HPDE6-E6E7 (cell line): ENCODE results near the gene ARFGEF2.
"Not testable (repeated sequence)": the region's sequence is repeated elsewhere in the genome, so short reads cannot be mapped to it uniquely, and the experiment has no call there.

Source experiments
- DNase-seq: peaks from one replicate; pipeline ENCODE4 v3.0.0; 2011; ENCODE audit warnings: missing footprints; ENCODE audit errors: extremely low spot score

The ARFGEF2 gene

DNA sequence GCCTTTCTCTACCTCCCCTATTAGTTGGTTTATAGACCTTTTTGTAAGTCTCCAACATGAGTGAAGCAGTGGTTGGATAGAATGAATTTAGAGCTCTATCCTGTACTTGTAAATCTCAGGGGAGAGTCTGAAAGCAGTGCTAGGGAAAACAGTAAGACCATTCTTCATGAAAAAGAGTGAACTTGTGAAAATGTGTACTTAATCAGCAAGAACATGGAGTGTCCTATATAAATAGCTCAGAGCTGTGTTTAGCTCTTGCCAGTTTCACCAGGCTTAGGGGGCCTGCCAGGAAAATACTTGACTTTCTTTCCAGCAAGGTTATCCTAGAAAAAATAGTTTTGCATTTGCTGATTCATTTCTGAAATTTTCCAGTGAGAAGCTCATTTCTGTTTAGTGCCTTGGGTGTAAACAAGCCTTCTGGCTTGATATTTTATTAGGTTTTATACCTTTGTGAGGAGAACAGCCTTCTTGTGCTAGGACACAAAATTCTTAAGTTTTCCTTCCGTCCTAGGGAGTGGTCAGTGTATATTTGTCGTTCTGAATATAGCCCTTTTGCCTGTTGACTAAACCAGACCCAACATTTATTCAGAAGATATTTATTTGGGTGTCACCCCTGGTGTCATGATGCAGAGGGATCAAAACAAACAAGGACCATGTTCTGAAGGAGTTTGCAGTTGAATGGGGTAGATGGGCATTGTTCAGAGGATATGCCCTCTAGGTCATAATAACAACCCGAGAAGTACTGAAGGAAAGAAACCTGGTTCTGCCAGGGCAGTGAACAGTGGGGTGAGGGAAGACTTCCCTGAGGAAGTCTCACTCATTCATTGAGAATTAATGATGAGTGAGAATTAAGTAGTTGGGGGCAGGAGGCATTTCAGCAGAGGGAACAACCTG, 7.6 kb downstream of the ARFGEF2 start:
- DNase-seq: no peak

DNA sequence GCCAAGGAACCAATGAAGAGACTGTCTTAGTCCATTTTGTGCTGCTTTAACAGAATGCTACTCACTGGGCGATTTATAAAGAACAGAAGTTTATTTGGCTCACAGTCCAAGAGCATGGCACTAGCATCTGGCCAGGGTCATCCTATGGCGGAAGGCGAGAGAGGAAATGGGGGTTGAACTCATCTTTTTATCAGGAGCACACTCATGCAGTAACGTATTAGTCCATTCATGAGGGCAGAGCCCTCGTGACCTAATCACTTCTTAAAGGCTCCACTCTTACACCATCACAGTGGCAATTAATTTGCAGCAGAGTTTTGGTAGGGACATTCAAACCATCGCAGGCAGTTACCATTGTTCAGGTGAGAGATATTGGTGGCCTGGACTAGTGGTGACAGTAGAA, 8.5 kb downstream of the ARFGEF2 start:
- DNase-seq: no peak

DNA sequence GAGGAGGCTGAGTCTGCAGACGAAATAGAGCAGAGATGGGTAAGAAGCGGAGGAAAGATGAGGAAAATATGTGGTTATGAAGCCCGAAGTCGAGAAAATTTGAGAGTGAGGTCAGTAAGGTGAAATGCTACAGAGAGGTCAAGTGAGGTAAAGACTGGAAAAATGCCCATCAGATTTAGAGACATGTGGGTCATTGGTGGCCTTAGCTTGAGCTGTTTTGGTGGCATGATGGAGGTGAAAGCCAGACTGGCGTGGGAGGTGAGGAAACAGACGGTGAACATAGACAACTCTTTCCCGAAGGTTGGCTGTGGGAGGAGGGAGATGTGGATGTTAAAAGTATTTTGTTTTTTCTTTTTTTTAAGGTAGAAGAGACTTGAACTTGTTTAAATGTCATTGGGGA, 9.4 kb downstream of the ARFGEF2 start:
- no peak for DNase-seq

DNA sequence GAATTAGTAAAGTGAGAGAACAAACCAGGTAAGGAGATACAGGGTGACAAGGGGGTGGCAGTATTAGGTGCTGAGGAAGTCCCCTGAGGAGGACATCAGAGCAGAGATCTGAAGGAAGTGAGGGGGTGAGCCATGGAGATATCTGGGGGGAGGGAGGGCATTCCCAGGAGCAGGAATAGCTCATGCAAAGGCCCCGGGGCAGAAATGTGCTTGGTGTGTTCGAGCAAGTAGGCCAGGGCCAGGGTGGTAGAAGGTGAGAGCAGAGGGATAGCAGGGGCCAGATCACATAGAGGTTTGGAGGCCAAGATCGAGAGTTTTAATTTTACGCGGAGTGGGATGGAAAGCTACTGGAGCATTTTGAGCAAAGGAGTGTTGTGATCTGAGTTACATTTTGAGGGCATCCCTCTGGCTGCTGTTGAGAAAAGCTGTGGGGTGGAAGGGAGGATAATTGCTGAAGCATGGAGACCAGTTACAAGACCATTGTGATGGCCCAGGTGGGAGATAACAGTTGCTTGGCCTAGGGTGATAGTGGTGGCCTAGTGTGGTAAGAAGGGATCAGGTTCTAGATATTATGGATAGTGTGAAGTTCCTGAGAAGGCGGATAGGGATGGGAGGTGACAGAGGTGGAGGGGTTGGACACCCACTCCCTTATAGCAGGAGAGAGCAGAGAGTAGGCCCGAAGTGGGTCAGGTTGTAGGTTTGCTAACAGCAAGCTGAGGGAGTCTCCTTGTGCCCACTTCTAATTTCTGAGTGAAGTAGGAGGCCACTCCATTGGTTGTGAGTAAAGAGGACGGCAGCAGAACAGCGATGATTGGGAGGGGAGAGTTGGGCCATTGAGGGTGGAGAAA, 10.2 kb downstream of the ARFGEF2 start:
- DNase-seq: no peak

DNA sequence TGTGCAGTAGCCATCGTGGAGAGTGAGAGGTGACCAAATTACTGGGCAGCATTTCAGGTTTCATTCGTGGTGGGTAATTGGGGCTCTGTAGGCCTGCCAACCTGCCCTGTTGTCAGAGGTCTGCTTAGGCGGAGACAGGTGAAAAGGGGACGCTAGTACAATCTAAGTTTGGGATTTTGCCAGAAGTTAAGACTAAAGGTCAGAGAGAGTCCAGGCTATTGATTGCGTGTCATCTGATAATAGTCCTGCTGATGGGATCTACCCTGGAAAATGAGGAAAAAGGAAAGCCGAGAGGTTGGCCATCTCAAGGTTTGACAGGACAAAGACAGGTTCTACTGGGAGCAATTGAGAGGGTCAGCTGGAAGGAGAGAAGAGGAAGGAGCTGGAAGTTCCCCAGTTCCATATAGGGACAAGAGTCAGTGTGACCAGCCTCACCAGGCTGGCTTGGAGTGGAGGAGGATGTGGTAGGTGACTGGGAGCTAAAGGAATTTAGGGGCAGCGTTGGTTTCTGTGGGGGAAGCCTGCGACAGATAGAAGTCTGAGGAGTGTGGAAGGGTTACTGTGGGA, 10.9 kb downstream of the ARFGEF2 start:
- DNase-seq: no peak

DNA sequence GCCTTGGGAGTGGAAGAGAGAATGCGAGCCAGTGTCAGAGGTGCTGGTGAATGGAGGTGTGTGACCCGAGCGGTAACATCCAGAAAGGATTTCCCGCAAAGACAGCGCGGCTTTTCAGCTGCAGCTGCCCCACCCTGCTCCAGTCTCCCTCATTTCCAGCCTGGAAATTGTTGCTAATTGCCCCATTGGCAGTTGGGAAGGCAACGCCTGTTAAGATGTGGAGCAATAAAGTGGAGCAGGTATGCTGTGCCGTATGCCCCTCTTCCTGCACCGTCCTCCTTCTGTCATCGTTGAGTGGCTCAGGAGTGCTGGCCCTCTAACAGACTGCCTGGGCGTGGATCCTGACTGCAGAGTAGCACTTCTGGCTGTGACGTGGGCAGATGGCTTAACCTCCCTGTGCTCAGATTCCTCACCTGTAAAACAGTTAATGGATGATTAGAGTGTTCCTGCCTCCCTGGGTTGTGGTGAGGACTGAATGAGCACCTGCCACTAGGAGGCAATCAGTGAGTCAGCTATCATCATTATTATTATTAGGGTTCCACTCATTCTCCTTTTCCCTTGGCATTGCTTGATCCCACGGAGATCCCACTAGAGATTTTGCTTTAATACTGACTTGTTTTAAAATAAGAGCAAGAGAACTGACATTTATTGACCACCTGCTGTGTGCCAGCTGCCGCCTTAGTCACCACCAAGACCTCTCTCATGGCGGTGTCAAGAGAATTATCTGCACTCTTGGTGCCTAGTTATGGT, 11.7 kb downstream of the ARFGEF2 start:
- DNase-seq: no peak

DNA sequence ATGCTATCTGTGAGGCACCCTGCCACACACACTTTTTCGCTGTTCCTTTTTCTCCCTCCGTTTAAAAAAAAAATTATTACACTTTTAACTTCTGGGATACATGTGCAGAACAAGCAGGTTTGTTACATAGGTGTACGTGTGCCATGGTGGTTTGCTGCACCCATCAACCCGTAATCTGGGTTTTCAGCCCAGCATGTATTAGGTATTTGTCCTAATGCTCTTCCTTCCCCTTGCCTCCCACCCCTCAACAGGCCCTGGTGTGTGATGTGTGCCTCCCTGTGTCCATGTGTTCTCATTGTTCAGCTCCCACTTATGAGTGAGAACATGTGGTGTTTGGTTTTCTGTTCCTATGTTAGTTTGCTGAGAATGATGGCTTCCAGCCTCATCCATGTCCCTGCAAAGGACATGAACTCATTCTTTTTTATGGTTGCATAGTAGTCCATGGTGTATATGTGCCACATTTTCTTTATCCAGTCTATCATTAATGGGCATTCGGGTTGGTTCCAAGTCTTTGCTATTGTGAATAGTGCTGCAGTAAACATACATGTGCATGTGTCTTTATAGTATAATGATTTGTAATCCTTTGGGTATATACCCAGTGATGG, 12.9 kb downstream of the ARFGEF2 start:
- DNase-seq: not testable (repeated sequence)

DNA sequence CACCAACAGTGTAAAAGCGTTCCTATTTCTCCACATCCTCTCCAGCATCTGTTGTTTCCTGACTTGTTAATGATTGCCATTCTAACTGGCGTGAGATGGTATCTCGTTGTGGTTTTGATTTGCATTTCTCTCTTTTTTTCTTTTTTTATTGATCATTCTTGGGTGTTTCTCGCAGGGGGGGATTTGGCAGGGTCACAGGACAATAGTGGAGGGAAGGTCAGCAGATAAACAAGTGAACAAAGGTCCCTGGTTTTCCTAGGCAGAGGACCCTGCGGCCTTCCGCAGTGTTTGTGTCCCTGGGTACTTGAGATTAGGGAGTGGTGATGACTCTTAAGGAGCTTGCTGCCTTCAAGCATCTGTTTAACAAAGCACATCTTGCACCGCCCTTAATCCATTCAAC, 13.5 kb downstream of the ARFGEF2 start:
- not testable (repeated sequence) for DNase-seq

DNA sequence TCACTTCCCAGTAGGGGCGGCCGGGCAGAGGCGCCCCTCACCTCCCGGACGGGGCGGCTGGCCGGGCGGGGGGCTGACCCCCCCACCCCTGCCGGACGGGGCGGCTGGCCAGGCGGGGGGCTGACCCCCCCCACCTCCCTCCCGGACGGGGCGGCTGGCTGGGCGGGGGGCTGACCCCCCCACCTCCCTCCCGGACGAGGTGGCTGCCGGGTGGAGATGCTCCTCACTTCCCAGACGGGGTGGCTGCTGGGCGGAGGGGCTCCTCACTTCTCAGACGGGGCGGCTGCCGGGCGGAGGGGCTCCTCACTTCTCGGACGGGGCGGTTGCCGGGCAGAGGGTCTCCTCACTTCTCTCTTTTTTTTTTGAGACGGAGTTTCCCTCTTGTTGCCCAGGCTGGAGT, 14.7 kb downstream of the ARFGEF2 start:
- not testable (repeated sequence) for DNase-seq

DNA sequence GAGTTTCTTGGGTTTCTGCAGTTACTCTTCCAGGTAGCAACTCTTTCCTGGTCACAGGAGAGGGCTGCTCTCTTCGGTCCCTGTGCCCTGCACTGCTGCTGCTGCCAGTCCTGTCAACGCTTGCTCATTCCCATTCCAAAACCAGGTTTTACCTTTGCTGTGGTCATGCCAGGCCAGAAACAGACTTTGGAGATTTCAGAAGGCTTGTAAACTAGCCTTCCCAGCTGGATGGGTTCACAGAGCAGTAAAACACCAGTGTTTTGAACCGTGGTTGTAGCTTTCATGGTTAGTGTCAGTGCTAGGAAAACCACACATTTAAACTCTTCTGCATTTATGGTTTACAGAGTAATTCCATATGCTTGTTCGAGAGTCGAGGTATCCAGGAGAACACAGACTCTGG, 16.2 kb downstream of the ARFGEF2 start:
- DNase-seq: no peak

DNA sequence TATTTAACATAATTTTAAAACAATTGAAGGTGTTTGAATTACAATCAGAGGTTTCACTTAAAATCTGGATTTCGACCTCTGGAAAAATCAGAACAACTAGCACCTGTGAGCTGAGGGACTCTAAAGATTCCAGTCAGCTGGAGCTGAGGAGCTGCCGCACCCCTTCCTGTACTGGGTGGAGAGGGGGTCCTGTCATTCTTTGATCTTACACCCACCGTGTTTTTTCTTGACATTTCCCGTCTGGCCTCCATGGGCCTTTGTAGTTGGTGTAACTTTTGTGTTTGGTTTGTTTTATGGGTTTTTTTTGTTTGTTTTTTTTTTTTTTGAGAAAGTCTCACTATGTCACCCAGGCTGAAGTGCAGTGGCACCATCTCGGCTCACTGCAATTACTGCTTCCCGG, 17.2 kb downstream of the ARFGEF2 start:
- no peak for DNase-seq

DNA sequence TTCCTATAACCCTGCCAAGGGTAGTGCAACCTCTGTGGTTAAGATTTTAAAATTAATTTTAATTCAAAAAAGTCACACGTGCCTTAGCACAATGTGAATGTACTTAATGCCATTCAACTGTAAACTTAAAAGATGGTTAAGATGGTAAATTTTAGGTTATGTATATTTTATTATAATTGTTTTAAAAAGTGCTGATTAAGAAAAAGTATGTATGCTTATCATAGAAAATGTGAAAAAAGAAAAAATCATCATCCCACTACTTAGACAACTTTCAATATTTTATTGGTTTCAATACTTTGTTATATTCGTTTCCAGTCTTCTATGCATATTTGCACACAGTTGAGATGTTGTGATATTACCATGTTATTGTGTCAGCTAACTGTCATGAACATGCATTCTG, 18.7 kb downstream of the ARFGEF2 start:
- DNase-seq: no peak

DNA sequence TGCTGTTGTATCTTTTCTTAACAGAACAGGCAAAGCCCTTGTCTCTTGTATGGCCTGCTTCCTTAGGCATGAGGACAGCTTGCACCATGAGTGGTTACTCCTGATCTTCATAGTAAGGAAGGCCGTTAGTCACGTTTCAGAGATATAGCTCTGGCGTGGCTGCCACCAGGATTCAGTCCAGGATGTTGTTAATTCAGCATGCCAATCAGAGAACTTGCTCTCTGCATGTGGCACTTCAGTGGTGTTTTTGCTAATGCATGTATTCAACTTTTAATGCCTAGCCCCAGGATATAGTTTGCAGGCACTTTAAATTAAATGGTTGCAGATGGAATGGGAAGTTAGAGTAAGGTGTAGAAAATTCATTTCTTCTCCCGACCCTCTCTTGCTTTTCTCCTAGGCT, 20.0 kb downstream of the ARFGEF2 start:
- DNase-seq: no peak

DNA sequence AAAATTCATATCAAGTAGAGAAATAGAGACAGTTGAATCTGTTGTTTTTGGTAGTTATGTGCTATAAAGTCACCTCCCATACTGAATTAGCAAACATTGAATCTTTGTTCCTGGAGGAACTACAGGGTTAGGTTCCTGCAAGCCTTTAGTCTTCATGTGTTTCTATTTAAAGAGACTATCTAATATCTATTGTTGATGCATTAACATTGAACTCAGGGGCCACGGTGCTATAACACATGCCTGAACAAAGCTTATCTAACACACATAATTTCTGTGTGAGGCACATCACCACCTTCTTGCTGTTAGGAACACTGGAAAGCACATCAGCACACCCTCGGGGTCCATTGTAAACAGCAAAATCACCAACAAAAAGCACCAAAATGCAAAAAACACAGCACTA, 21.2 kb downstream of the ARFGEF2 start:
- DNase-seq: no peak

DNA sequence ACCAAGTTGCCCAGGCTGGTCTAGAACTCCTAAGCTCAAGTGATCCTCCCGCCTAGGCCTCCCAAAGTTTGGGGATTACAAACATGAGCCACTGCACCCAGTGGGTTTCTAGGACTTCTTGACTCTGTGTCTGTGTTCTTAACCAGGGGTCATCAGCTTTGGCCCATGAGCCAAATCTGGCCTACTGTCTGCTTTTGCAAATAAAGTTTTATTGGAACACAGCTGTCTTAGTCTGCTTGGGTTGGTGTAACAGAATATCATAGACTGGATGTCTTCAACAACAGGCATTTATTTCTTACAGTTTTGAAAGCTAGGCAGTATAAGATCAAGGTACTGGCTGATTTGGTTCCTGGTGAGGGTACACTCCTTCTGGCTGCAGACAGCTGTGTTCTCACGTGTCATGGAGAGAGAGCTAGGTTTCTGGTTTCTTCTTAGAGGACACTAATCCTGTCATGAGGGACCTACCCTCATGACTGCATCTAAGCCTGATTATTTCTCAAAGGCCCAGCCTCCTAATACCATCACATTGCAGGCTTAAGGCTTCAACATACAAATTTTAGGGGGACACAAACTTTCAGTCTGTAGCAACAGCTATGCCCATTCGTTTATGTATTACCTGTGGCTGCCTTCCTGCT, 23.3 kb downstream of the ARFGEF2 start:
- no peak for DNase-seq

DNA sequence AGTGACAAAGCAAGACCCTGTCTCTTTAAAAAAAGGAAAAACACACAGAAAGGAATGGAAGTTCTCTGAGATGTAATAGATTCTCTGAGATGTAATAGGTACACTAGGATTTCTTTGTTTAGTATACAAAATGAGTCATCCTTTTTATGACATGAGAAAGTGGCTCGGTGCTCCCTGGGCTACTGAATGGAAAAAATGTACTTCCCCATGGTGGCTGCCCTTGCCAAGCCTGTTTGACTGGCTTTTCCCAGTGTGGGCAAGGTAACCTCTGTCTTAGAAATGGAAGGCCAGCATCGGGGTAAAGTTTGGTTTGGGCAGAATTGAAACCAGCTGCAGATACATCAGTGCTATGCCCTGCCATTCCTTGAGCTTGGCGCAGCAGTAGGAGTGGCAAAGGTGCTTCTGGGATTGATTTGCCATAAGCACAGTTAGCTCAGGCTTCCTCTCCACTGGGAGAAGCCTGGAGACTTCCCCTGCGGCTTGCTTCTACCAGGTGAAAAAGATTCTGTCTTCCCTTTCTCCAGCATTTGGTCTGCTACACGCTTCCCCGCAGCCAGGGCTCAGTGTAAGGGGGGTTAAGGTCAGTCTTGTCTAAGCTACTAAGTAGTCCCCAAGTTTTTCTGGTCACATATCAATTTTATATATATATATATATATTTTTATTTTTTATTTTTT, 24.5 kb downstream of the ARFGEF2 start:
- DNase-seq: peak; percentile 96

DNA sequence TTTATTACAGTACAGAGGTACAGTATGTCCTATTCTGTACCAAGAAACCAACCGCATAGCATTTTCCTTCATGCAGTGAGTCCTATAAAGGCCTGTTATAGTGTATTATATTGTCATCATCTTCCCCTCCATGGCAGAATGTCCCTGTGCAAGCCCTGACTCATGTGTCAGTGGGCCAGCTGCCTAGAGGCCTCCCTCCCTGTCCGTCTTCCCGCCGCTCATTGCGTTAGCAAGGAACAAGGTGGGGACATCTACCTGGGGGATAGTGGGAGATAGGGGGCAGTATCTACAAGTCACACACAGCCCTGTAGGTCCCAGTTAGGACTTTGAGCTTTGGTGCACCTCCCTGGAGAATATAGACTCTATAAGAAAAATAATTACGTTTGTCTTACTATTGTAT, 27.1 kb downstream of the ARFGEF2 start:
- DNase-seq: no peak

DNA sequence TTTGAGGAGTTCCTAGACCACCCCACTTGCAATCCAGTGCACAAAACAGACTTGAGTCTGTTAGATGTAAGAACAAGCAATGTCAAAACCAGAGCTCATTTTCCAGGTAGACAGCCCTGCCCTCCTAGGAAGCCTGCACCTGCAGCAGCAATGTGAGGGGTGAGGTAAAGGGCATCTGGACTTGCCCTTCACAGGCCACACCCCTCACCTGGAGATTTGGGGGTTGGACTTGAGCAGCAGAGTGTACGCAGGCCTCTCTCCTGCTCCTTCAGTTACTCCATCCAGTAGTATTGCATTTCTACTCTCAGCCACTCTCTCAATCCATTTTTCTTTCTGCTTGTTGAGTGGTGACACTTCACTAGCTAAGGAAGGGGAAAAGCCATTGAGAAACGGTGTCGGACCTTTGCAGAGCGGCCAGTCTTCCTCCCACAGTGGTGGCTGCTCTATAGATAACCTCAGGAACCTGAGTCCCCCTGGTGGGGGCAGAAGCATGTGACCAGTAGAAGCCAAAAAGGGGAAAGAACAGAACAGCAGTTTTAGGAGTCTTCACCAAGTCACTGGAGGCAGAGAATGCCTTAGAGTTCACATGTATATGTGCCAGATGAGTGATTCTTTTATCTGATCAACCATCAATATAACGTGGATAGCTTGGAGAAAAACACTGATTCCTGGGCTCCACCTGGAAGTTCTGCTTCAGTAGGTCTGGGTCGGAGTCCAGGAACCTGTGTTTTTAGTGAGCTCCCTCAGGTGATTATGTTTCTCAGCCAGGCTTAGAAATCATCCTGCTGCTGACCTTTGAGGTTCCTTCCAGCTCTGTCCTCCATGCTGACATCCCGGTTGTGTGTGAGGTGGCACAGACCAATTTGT, 28.0 kb downstream of the ARFGEF2 start:
- DNase-seq: no peak

DNA sequence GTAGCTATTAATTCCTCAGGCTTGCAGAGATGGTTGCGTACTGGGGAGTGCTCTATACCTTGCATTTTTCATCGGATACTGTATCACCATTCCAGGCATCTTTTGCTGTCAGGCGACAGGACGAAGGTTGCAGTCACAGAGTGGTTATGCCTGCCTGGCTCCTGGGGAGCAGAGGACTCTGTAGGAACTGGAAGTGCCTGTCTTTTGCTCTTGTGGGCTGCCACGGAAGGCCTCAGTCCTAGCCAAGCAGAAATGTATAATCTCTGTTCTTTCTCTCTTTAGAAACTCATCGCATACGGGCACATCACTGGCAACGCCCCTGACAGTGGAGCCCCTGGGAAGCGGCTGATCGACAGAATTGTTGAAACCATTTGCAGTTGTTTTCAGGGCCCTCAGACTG, 29.5 kb downstream of the ARFGEF2 start:
- DNase-seq: no peak
